ENCODE data around the gene CHP1.

DNA sequence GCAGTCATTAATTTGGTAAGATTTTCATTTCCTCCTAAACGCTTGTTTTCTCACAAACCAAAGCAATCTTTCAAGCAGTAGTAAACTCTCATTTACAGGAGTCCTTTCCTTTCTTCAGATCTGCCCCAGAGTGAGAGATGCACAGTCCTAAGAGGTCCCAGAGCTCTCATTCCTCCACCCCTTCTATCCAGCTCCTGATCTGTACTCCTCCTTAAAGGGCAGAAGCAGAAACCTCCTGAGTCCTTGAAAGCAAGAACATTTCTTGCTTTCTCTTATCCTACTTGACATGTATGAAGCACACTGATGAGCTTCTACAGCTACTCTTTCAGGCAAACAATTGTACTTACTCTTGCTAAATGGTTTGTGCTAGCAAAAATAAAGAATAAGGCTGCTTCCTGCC, 12.2 kb upstream of the CHP1 start:
- TF ChIP-seq, protein P1, sequence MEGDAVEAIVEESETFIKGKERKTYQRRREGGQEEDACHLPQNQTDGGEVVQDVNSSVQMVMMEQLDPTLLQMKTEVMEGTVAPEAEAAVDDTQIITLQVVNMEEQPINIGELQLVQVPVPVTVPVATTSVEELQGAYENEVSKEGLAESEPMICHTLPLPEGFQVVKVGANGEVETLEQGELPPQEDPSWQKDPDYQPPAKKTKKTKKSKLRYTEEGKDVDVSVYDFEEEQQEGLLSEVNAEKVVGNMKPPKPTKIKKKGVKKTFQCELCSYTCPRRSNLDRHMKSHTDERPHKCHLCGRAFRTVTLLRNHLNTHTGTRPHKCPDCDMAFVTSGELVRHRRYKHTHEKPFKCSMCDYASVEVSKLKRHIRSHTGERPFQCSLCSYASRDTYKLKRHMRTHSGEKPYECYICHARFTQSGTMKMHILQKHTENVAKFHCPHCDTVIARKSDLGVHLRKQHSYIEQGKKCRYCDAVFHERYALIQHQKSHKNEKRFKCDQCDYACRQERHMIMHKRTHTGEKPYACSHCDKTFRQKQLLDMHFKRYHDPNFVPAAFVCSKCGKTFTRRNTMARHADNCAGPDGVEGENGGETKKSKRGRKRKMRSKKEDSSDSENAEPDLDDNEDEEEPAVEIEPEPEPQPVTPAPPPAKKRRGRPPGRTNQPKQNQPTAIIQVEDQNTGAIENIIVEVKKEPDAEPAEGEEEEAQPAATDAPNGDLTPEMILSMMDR (IDR thresholded peaks at IDR 0.05 in 8 of 11, conservative IDR thresholded peaks at IDR 0.05 in 3 of 11) = no peak
- no peak for TF ChIP-seq POLR2A (IDR thresholded peaks at IDR 0.05)
- no peak for TF ChIP-seq POLR2AphosphoS5 (IDR thresholded peaks at IDR 0.05)
